OCI-LY1 (cell line): Measurements from ENCODE around the gene AUH.
"Not testable (repeated sequence)": the region's sequence is repeated elsewhere in the genome, so short reads cannot be mapped to it uniquely, and the experiment has no call there.

Source experiments
- EZH2 ChIP-seq: fragments of 200-600 bp; sonication (generic), shearing (Covaris generic); IDR thresholded peaks from 2 replicates; pipeline ENCODE4 v1.8.0; 2017; ENCODE audit warnings: borderline replicate concordance, mixed run types, mild to moderate bottlenecking, antibody characterized with exemption, low read length, moderate library complexity, mixed read lengths
- TF ChIP-seq, protein P1 (sequence below): fragments of 200-600 bp; sonication (generic), shearing (Covaris generic); IDR thresholded peaks from 2 replicates; pipeline ENCODE4 v1.5.1; 2017; ENCODE audit warnings: mild to moderate bottlenecking, antibody characterized with exemption, low read length, moderate library complexity, mixed read lengths

DNA sequence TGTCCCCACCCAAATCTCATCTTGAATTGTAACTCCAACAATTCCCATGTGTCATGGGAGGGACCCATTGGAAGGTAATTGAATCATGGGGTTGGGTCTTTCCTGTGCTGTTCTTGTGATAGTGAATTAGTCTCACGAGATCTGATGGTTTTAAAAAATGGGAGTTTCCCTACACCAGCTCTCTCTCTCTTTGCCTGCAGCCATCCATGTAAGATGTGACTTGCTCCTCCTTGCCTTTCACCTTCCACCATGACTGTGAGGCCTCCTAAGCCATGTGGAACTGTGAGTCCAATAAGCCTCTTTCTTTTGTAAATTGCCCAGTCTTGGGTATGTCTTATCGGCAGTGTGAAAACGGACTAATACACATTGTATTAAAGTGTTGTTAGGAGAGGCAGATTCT lies 16.3 kb upstream of the AUH start:
- TF ChIP-seq, protein P1, sequence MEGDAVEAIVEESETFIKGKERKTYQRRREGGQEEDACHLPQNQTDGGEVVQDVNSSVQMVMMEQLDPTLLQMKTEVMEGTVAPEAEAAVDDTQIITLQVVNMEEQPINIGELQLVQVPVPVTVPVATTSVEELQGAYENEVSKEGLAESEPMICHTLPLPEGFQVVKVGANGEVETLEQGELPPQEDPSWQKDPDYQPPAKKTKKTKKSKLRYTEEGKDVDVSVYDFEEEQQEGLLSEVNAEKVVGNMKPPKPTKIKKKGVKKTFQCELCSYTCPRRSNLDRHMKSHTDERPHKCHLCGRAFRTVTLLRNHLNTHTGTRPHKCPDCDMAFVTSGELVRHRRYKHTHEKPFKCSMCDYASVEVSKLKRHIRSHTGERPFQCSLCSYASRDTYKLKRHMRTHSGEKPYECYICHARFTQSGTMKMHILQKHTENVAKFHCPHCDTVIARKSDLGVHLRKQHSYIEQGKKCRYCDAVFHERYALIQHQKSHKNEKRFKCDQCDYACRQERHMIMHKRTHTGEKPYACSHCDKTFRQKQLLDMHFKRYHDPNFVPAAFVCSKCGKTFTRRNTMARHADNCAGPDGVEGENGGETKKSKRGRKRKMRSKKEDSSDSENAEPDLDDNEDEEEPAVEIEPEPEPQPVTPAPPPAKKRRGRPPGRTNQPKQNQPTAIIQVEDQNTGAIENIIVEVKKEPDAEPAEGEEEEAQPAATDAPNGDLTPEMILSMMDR = not testable (repeated sequence)
- TF ChIP-seq EZH2 = not testable (repeated sequence)
